ENCODE results near the gene RAB14. TPM values are rescaled to one million over a fixed set of nuclear protein-coding genes. Genes with fewer than 3 reads are reported as not detected.
A peak's percentile ranks its signal among the peaks of the same experiment; 100 is the strongest.

Gene RAB14
- total and polyA plus RNA-seq, 2 donors from 2014 or later: 48.0 to 78.6 TPM

DNA sequence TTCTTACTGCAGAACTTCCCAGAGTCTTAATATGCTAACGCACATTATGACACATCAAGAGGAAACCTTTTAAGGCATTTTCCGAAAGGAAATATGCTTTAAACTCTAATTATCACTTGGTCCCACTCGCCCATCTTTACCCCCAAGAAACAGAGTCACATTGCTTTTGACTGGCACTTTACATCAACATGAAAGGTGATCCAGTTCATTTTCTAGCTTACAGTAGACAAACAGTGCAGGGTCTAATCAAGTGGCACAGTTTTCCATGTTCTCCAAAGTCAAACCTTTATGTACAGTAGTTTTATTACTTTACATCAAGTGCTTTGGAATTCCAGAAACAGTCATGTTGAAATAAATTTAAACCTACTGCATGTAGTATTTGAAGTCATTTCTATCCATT, 12.0 kb downstream of the RAB14 start:
- DNase-seq (no peak), FAIRE-seq (no peak)
- Histone ChIP-seq H3K9ac (ENCODE audit: low read length in 3 of 3) (no peak overlapping the region), H3K27me3 (ENCODE audit: control insufficient read depth, insufficient read depth, low read length) (no peaks in the 10 kb centered on the region), H3K36me3 (ENCODE audit: control insufficient read depth in 2 of 3, insufficient read depth in 3 of 3, low read length in 3 of 3) (peaks cover 0 to 7% (median 6%) of the 10 kb centered on the region in 3 donors), H3K9me3 (ENCODE audit: control insufficient read depth in 2 of 3, insufficient read depth in 1 of 3, low read length in 3 of 3) (no peaks in the 10 kb centered on the region), H3K4me3 (ENCODE audit: low read length in 3 of 3) (no peak overlapping the region), H3K27ac (ENCODE audit: low read depth in 2 of 2, low read length in 2 of 2) (no peak overlapping the region), H3K4me1 (ENCODE audit: control insufficient read depth in 2 of 3, insufficient read depth in 2 of 3, low read depth in 1 of 3, low read length in 3 of 3) (peaks cover 2 to 33% (median 8%) of the 10 kb centered on the region in 3 donors)
- intact Hi-C loops (cut with DNase I): no loop called here
- TF ChIP-seq, protein P1, sequence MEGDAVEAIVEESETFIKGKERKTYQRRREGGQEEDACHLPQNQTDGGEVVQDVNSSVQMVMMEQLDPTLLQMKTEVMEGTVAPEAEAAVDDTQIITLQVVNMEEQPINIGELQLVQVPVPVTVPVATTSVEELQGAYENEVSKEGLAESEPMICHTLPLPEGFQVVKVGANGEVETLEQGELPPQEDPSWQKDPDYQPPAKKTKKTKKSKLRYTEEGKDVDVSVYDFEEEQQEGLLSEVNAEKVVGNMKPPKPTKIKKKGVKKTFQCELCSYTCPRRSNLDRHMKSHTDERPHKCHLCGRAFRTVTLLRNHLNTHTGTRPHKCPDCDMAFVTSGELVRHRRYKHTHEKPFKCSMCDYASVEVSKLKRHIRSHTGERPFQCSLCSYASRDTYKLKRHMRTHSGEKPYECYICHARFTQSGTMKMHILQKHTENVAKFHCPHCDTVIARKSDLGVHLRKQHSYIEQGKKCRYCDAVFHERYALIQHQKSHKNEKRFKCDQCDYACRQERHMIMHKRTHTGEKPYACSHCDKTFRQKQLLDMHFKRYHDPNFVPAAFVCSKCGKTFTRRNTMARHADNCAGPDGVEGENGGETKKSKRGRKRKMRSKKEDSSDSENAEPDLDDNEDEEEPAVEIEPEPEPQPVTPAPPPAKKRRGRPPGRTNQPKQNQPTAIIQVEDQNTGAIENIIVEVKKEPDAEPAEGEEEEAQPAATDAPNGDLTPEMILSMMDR (IDR thresholded peaks at IDR 0.05; ENCODE audit: borderline replicate concordance, extremely low read depth, insufficient read depth): no peak

DNA sequence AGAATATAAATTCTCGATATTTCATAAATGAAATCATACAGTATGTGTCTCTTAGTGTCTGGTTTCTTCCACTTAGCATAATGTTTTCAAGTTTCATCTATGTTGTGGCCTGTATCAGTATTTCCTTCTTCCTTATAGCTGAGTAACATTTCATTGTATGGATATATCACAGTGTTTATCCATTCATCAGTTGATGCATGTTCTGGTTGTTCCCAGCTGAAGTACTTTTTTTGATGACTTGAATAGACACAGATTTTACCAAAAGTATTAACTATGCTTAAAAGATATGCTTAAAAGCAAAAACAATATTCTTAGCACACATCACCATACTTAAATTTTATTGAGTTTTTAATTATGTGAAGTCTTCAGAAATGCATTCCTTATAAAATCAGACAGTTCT, 12.7 kb downstream of the RAB14 start:
- H3K9ac ChIP-seq (ENCODE audit: low read length in 3 of 3): no peak overlapping the region
- no peaks in the 10 kb centered on the region for H3K27me3 ChIP-seq (ENCODE audit: control insufficient read depth, insufficient read depth, low read length)
- H3K9me3 ChIP-seq (ENCODE audit: control insufficient read depth in 2 of 3, insufficient read depth in 1 of 3, low read length in 3 of 3): no peaks in the 10 kb centered on the region
- H3K27ac ChIP-seq (ENCODE audit: low read depth in 2 of 2, low read length in 2 of 2): no peak overlapping the region
- H3K36me3 ChIP-seq (ENCODE audit: control insufficient read depth in 2 of 3, insufficient read depth in 3 of 3, low read length in 3 of 3): peaks cover 0 to 7% (median 6%) of the 10 kb centered on the region in 3 donors
- TF ChIP-seq, protein P1 (IDR thresholded peaks at IDR 0.05; ENCODE audit: borderline replicate concordance, extremely low read depth, insufficient read depth): no peak
- no peak overlapping the region for H3K4me3 ChIP-seq (ENCODE audit: low read length in 3 of 3)
- no peak for DNase-seq
- peaks cover 2 to 37% (median 10%) of the 10 kb centered on the region in 3 donors for H3K4me1 ChIP-seq (ENCODE audit: control insufficient read depth in 2 of 3, insufficient read depth in 2 of 3, low read depth in 1 of 3, low read length in 3 of 3)
- intact Hi-C loops (cut with DNase I): no loop called here
- FAIRE-seq: no peak

DNA sequence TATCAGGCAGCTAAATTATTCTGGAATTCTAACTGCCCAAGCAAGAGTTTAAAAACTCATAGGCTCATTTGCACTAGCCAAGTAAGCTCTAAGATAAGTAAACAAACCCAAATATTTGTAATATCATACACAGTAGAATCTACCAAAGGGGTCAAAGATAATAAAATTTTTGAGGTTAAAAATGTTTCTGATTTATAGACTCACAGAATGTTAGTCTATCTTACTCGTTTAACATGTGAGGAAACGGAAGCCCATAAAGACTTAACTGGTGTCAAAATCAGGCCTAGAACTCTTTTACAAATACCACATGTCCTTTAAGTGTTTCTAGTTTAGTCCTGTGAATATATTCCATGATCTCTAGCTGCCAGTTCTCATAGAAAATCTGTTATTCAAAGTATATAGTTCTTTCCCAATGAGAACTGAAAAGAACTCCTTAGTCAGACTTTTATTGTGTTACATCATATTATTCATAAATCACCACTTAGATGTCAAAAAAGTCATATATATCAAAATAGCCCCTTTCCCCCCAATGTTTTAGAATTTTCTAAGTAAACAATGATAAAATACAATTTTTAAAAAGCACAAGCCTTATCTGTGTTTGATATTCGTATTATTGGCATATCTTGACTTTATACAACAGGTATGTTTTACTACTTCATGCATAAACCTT, 13.9 kb downstream of the RAB14 start:
- H3K27me3 ChIP-seq (ENCODE audit: control insufficient read depth, insufficient read depth, low read length): no peaks in the 10 kb centered on the region
- TF ChIP-seq, protein P1 (IDR thresholded peaks at IDR 0.05; ENCODE audit: borderline replicate concordance, extremely low read depth, insufficient read depth): no peak
- FAIRE-seq (no peak), DNase-seq (peak in 2 of 5 donors; percentile 29 to 68)
- peaks cover 2 to 44% (median 12%) of the 10 kb centered on the region in 3 donors for H3K4me1 ChIP-seq (ENCODE audit: control insufficient read depth in 2 of 3, insufficient read depth in 2 of 3, low read depth in 1 of 3, low read length in 3 of 3)
- H3K36me3 ChIP-seq (ENCODE audit: control insufficient read depth in 2 of 3, insufficient read depth in 3 of 3, low read length in 3 of 3): peaks cover 0 to 7% (median 6%) of the 10 kb centered on the region in 3 donors
- no peaks in the 10 kb centered on the region for H3K9me3 ChIP-seq (ENCODE audit: control insufficient read depth in 2 of 3, insufficient read depth in 1 of 3, low read length in 3 of 3)
- no peak overlapping the region for H3K27ac ChIP-seq (ENCODE audit: low read depth in 2 of 2, low read length in 2 of 2)
- intact Hi-C loops (cut with DNase I): no loop called here
- no peak overlapping the region for H3K9ac ChIP-seq (ENCODE audit: low read length in 3 of 3)
- H3K4me3 ChIP-seq (ENCODE audit: low read length in 3 of 3): no peak overlapping the region

Data from kidney (tissue), 14 donors.